Measurements from ENCODE around the gene LETMD1.

Gene LETMD1

GRCh38 chr12:51025836-51026638 lies 22.1 kb upstream of the LETMD1 start, which contains the start of gene SLC11A2:
Gene SLC11A2, minus strand, starts transcription at chr12:51026384. Its CDS starts 15,656 bp downstream, at chr12:51010728.
- peak; percentile 78 to 80 for DNase-seq (ENCODE audit: low read depth in 2 of 2)

- DNase-seq (ENCODE audit: low read depth in 2 of 2), result no peak
Observed at GRCh38 chr12:51027342-51027835, 20.7 kb upstream of the LETMD1 start.

- no peak for DNase-seq (ENCODE audit: low read depth in 2 of 2)
Observed at GRCh38 chr12:51028126-51028812, 19.9 kb upstream of the LETMD1 start.

DNA sequence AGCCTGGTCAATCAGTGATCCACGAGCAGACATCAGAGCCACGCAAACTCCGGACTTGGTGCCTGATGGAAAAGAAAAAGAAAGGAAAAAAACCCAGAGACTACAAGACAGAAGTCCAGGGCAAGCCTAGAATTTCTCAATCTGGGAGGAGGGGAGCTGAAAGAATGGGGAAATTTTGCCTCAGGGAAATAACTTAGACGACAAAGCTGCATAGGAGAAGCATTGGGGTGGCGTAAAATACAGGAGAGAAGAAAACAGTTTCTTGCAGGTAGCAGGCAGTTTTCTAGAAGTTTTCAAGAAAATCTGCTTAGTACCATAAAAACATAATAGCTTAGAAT lies 19.3 kb upstream of the LETMD1 start:
- no peak for DNase-seq (ENCODE audit: low read depth in 2 of 2)

DNA sequence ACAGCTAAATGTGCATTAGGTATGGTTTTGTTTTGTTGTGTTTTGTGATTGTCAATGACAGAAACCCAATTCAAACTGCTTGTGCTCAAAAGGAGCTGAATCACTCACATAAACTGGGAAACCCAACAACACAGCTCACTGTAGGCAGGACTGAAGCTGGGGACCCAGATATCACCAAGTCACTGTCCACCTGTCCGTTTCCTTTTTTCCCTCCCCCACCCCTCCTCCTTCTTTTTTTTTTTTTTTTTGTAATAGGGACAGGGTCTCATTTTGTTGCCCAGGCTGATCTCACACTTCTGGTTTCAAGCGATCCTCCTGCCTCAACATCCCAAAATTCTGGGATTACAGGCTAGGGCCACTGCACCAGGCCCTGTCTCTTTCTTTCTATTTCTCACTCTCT lies 15.1 kb upstream of the LETMD1 start:
- no peak for DNase-seq (ENCODE audit: low read depth in 2 of 2)

DNA sequence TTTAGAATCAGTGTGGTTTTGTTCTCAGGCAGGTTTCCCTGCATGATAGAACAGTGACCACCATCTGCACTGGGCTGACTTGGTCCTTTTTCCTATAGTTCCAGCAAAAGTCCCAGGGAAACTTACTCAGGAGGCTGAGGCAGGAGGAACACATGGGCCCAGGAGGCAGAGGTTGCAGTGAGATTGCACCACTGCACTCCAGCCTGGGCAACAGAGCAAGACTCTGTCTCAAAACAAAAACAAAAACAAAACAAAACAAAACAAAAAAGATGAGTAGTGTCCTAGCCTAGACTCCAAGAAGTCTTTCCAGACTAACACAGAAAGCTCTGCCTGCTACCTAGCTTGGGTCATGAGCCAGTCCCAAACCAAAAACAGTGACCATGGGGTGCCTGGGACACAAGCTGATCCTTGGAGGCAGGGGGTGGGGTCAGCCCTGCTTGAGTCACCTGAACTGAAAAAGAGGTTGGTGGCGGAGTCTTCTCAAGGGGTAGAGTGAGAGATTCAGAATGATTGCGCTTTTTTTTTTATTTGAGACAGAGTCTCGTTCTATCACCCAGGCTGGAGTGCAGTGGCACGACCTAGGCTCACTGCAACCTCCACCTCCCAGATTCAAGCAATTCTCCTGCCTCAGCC lies 14.6 kb upstream of the LETMD1 start:
- no peak for DNase-seq (ENCODE audit: low read depth in 2 of 2)

DNA sequence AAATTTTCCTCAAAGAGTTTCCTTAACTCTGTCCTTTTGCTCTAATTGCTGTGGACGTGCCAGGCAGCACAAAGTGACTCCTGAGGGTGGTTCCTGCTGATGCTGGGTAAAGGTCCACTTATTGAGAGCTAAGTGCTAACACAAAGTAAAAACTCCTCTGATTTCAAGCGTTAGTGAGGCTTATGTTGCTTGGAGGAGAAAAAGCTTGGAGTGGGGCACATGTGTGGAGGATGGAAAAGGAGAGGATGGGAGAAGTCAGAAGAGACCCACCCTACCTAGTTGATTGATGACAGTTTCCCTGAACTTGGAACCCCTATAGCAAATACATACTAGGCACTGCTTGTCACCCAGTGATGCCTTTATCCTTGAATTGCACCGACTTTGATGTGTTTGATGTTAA lies 11.8 kb upstream of the LETMD1 start:
- DNase-seq (ENCODE audit: low read depth in 2 of 2), result no peak

- no peak for DNase-seq (ENCODE audit: low read depth in 2 of 2)
Observed at GRCh38 chr12:51048661-51049251, 629 bp downstream of the LETMD1 start.

- no peak for DNase-seq (ENCODE audit: low read depth in 2 of 2)
Observed at GRCh38 chr12:51049525-51049924, 1.4 kb downstream of the LETMD1 start.

- no peak for DNase-seq (ENCODE audit: low read depth in 2 of 2)
Observed at GRCh38 chr12:51051787-51052186, 3.7 kb downstream of the LETMD1 start.

DNA sequence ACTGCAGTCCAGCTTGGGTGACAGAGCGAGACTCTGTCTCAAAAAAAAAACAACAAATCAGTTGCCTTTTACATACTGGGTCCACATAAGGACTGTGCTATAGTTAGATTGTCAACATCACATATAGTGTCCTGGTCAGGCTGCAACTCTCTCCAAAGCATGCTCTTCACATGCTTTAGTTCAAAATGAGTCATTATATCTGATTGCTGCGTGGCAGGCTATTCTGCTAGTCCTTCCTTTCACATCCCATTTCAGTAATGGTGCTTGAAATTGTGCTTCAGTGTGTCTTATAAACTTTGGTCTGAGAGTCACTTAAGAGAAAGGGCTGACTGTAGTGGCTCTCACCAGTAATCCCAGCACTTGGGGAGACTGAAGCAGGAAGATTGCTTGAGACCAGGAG lies 6.9 kb downstream of the LETMD1 start:
- no peak for DNase-seq (ENCODE audit: low read depth in 2 of 2)

DNA sequence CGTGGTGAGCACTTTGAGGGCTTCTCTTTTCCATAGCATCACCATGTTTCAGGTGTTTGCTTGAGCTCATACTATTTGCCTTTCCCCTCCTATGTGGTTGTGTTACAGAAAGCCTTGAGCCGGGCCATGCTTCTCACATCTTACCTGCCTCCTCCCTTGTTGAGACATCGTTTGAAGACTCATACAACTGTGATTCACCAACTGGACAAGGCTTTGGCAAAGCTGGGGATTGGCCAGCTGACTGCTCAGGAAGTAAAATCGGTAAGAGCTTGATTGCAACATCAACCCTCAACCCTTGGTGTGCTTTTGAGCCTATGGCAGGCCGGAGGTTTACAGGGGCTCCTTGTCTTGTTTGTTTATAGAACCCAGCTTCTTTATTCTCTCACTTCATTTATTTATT lies 8.1 kb downstream of the LETMD1 start:
- DNase-seq (ENCODE audit: low read depth in 2 of 2), result no peak

DNA sequence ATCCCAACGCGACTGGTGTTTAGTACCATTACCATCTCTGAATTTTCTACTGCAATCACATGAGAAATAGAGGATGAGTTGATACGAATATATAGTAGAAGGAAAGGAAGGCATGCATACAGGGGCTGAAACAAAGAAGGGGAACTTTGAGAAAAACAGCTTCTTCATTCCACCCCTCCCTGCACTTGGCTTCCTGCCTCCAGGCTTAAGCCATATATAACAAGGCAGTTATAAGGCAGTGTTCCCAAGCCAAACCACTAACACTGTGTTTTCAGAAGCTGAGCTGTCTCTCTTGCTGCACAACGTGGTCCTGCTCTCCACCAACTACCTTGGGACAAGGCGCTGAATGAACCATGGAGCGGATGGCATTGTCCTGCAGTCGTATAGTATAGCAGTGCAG lies 11.0 kb downstream of the LETMD1 start:
- no peak for DNase-seq (ENCODE audit: low read depth in 2 of 2)

DNA sequence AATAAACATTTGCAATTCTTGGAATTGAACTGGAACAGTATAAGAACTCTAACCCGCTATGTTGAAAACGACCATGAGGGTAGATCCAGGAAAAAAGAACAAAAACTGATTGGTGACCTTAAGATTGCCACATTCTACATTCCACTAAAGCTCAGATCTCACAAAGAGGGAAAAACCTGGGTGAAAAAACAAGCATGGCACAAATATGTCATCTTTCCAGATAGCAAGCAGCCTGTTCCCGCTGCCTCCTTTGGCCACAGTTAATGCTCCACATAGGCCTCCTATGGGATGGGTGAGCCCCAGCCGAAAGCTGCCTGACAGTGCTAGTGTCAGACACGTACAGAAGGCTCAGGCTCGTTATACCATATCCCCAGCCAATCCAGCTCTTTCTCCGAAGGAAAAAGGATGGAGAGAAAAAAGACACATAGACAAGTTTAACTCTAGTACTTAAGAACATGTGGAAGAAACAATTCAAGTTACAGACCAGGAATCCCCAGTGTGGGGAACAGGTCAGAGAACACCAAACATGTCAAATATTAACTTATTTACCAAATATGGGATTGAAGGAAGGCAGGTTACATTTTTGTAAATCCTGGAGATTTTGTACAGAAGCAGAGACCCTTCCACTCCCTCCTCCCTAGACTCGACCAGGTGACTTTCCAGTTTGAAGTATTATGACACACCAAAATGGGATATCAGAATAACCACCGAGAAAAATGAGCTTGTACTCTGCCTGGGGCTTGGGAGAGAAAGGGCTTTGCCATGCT lies 14.7 kb downstream of the LETMD1 start:
- DNase-seq (ENCODE audit: low read depth in 2 of 2), result no peak

DNA sequence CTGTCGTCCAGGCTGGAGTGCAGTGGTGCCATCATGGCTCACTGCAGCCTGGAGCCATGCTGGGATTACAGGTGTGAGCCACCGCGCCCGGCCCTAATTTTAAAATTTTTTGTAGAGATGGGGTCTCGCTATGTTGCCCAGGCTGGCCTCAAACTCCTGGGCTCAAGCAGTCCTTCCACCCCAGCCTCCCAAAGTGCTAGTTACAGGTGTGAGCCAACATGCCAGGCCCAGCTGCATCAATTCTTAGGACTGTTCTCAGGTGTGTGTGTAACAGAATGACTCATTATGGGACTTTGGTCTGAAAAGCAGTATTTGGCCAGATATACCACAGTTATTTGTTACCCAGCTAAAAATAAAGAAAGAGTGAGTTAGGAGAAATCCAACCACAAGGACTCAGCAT lies 17.4 kb downstream of the LETMD1 start:
- DNase-seq (ENCODE audit: low read depth in 2 of 2), result no peak

DNA sequence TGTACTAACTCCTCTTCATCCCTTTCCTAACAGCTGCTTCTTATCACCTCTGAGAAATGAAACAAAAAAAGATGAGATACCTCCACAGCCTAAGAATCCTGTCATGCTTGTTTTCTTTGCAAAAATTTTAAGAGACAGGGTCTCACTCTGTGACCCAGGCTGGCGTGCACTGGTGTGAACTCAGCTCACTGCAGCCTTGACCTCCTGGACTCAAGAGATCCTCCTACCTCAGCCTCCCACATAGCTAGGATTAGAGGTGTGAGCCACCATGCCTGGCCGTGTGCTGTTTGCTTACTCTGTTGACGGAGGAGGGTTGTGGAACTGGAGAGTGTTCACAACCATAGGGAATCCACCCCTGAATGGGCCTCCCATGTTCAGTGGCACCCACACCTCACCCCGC lies 19.1 kb downstream of the LETMD1 start:
- no peak for DNase-seq (ENCODE audit: low read depth in 2 of 2)

- DNase-seq (ENCODE audit: low read depth in 2 of 2), result no peak
Observed at GRCh38 chr12:51067771-51068170, 19.6 kb downstream of the LETMD1 start.

DNA sequence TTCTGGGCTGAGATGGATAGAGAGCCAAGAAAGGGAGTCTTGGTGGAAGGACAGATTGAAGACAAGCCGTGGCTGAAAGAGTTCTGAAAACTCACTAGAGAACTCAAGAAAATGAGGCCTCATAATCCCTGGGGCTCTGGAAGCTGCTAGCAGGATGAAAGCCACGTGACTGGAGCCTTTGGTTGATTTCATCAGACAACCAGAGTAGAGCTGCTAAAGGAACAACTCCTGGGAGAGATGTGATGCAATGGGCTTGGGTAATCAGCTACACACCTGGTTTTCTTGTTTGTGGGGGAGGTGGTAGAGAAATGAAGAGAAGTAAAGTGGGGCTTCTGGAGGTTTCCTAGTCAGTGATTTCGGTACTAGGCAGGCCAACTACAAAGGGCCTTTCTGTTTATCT lies 21.9 kb downstream of the LETMD1 start:
- DNase-seq (ENCODE audit: low read depth in 2 of 2), result peak; percentile 30 to 39

- no peak for DNase-seq (ENCODE audit: low read depth in 2 of 2)
Observed at GRCh38 chr12:51071663-51072062, 23.5 kb downstream of the LETMD1 start.

DNA sequence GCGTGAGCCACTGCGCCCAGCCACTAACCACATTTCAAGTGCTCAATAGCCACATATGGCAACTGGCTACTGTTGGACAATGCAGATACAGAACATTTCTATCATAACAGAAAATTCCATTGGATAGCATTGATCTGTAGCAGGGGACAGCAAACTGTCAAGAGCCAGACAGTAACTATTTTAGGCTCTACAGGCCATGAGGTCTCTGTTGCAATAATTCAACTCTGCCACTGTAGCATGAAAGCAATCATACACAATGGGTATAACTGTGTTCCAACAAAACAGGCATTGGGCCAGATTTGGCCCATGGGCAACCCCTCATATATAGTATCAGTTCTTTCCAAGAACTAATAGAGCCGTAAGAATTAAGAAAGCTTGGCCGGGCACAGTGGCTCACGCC lies 27.3 kb downstream of the LETMD1 start:
- no peak for DNase-seq (ENCODE audit: low read depth in 2 of 2)

DNA sequence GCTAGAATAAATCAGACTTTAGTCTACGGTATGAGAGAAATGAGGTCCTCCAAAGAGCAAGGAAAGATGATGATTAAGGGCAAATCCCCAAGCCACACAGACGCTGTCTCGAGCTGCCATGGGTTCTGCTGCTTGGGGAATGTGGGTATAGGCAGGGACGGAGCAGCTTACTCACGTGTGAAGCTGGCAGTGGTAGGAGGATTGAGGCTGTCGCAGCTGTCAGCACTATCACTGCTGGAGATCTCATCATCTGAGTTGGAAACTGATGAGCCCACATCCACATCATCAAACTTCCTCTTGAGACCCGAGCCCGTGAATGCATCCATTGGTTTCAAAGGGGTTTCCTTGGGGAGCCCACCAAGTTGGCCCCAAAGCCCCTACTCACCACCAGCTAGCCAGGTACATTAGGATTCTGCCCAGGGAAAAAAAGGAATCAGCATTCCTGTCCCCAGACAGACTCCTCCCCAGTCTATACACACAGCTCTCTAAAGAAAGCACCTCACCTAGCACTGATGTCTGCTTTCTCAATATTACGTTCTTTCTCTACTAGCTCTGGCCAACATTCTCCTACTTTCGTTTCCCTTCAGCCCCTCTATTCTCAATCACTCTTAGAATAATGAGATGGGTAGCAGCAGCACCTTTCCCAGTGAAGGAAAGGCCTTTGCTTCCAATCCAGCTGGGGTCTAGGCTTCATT lies 28.3 kb downstream of the LETMD1 start:
- no peak for DNase-seq (ENCODE audit: low read depth in 2 of 2)

All from fibroblast of skin of left biceps (primary cell).